Fibroblast of villous mesenchyme (primary cell): Measurements from ENCODE around the gene CYP4F2. TPM values are rescaled to one million over a fixed set of nuclear protein-coding genes. Genes with fewer than 3 reads are reported as not detected.

ENCODE experiments used
- DNase-seq: peaks from one replicate; pipeline ENCODE4 v3.0.0-alpha.2; 2010; ENCODE audit warnings: low read depth
- H3K4me3 ChIP-seq: 2 replicates; pipeline ENCODE4 v1.5.1; 2011; ENCODE audit warnings: low read depth, mild to moderate bottlenecking, low read length
- small RNA-seq: library from RNA; depleted of rRNA; stranded (forward); fragments of <200 nt; gene quantifications from one replicate; pipeline ENCODE3, GENCODE V24; 2012
- total RNA-seq: library from RNA; depleted of rRNA; stranded (reverse); fragments of >200 nt; gene quantifications from 2 replicates; pipeline ENCODE4 v1.2.3, GENCODE V29; 2012
- TF ChIP-seq, protein P1 (sequence below): IDR thresholded peaks from 2 replicates; pipeline ENCODE4 v1.5.1; 2012; ENCODE audit warnings: low read depth, mild to moderate bottlenecking, low read length; ENCODE audit not compliant: insufficient read depth

The CYP4F2 gene
- total RNA-seq, 1 donor, result not detected

DNA sequence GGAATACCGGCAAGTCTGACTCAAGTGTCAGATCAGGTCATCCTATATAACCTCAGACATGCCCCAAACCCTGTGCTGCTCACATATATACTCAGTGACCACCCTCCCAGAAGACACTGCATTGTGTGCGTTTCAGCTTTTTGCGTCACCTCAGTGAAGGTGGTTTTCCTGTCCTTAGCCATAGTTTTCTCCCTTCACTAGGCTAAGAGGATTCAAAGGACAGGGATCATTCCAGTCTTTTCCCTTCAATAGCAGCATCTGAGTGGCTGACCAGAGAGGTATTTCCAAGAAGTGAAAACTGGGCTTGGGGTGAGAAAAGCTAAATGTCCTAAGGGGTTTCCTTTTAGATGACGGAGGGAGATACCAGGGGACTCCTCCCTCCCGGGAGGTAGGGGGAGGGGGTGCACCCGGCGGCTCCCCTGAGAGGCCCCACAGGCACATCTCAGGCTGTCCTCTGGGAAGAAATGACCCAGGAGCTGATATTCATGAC is 69.7 kb downstream of the CYP4F2 start:
- TF ChIP-seq, protein P1, sequence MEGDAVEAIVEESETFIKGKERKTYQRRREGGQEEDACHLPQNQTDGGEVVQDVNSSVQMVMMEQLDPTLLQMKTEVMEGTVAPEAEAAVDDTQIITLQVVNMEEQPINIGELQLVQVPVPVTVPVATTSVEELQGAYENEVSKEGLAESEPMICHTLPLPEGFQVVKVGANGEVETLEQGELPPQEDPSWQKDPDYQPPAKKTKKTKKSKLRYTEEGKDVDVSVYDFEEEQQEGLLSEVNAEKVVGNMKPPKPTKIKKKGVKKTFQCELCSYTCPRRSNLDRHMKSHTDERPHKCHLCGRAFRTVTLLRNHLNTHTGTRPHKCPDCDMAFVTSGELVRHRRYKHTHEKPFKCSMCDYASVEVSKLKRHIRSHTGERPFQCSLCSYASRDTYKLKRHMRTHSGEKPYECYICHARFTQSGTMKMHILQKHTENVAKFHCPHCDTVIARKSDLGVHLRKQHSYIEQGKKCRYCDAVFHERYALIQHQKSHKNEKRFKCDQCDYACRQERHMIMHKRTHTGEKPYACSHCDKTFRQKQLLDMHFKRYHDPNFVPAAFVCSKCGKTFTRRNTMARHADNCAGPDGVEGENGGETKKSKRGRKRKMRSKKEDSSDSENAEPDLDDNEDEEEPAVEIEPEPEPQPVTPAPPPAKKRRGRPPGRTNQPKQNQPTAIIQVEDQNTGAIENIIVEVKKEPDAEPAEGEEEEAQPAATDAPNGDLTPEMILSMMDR, result no peak
- DNase-seq, result no peak
- H3K4me3 ChIP-seq, result no peak overlapping the region

Small RNA genes within 50 kb of the gene (small RNA-seq; reads per million reads assigned to genes)
- gene CYP4F36P, result not detected

Other genes starting within 250 kb of the CYP4F2 start
- not detected in 2 replicates for gene CYP4F12, start 225.0 kb downstream of the CYP4F2 start, total RNA-seq
- gene OR10H2, start 170.1 kb downstream of the CYP4F2 start, total RNA-seq, result not detected in 2 replicates
- gene OR10H3, start 160.1 kb downstream of the CYP4F2 start, total RNA-seq, result not detected in 2 replicates
- gene OR10H5, start 110.4 kb downstream of the CYP4F2 start, total RNA-seq, result under 0.01 TPM in 1 of 2 replicates, not detected in the other
- not detected in 2 replicates for gene OR10H1, start 82.4 kb downstream of the CYP4F2 start, total RNA-seq
- not detected in 2 replicates for gene CYP4F11, start 36.5 kb upstream of the CYP4F2 start, total RNA-seq
- gene OR10H4, start 50.9 kb upstream of the CYP4F2 start, total RNA-seq, result not detected in 2 replicates
- 1,325 and 1,470 TPM in 2 replicates for gene TPM4, start 178.4 kb upstream of the CYP4F2 start, total RNA-seq
- gene RAB8A, start 213.8 kb upstream of the CYP4F2 start, total RNA-seq, result 72.5 and 92.0 TPM in 2 replicates
- gene HSH2D, start 245.6 kb upstream of the CYP4F2 start, total RNA-seq, result not detected in 2 replicates